NCI-H128 (cell line): Measurements from ENCODE around the gene CHRD.

Experiments
- DNase-seq: peaks from one replicate; lab custom pipeline; 2025; ENCODE audit not compliant: unreplicated experiment; lab: John Stamatoyannopoulos, UW

The CHRD gene

DNA sequence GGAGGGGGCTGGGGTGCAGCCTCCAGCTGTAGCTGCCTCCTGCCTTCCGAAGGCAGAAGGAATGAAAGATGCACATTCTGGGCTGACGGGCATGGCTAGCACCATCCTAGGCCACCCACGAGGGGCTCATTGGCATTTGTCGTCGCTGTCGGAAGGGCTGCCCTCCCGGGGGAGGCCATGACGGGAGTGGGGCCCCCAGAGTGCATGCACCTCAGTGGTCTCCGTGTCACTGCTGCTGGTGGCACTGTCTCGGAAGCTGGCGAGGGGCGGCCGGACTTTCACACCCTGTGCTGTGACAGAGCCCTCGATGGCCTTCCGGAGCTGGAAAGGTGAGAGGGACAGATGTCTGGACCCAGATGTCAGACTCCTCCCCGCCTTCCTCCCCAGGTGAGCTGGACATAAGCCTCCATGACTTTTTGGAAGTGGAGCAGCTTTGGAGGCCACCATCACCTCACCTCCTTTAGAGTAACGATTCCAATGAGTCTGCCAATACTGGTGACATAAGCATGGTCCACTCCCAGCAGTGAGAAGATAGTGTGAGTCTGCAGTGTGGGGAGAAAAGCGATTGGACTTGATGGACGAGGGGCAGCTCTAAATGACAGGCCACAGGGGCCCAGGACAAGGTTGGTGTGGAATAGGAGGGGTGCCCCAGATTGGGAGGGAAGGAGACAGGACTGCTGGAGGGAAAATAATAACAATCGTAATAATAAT is 33.2 kb upstream of the CHRD start:
- DNase-seq, result no peak

DNA sequence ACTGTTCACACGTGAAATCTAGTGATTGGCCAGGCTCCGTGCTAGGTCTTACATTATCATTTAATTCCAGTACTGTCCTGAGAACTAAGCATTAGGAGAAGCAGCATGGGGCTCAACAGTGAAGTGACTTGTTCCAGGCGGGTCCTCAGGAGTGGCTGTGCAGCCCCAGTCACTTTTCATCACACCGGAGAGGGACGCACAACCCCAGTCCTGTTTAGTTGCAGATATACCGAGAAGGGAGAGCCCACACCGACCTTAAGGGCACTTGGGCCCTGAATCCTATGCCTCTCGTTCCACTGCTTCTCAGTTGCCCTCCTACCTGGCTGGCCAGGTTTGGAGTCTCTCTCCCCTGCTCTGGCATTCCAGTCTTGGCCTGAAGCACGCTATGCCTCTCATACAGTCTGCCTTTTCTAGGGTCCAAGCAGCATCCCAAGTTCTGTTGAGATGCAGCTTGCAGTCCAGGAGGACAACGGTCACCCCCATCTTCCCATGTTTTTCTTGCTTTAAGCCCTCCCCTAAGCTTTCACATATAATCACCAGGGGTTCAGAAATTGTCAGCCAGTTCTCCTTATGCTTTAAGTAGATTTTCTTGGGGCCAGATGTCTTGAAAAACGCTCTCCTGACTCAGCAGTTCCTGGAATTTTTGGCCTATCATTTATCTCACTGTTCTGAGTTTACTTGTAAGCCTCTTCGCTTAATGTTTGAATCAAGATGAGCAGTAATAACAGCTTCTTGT is 32.4 kb upstream of the CHRD start:
- no peak for DNase-seq

DNA sequence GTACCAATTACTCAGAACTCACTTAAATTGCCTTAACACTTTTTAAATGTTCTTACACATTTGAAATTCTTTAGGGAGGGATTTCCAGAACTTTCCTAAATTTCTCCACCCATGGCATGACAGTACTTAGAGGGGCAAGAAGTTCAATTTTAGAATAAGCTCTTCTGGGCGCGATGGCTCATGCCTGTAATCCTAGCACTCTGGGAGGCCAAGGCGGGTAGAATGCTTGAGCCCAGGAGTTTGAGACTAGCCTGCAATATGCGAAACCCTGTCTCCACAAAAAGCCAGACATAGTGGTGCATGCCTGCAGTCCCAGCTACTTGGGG is 31.8 kb upstream of the CHRD start:
- DNase-seq, result no peak

DNA sequence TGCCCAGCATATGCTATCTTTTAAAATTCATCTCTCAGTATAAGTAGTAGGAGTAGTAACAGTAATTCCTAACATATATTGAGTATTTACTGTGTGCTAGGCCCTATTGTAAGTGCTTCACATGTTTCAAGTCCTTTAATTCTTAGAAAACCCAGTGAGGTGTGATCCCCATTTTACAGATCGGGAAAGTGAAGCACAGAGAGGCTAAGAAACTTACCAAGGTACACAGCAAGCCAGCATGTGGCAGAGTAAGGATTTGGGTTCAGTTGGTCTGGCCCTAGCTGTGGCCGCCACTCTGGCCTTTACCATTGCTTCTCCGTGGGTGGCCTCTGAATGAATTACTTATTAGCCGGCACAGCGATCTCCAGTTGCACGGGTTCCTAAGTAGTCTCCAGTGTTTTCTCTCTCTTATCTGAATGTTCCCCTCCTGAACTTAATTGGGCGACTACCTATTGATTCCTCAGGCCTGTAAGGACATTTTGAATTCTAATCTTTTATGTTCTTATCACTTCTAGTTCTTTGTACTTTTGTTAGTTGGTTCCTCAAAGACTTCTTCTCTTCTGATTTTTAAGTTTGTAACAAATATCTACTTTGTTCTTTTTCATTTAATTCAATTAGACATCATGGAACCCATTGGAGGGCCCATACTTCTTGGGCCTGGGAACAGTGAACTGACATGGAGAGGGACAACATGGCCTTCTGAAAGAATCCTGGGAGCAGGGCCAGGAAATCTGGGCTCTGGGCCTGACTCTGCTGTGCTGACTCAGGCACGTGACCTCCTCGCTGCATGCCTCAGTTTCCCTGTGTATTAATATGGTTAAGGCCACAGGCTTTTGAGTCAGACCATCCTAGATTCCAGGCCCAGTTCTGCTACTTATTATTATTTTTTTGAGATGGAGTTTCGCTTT is 30.0 kb upstream of the CHRD start:
- DNase-seq, result no peak

DNA sequence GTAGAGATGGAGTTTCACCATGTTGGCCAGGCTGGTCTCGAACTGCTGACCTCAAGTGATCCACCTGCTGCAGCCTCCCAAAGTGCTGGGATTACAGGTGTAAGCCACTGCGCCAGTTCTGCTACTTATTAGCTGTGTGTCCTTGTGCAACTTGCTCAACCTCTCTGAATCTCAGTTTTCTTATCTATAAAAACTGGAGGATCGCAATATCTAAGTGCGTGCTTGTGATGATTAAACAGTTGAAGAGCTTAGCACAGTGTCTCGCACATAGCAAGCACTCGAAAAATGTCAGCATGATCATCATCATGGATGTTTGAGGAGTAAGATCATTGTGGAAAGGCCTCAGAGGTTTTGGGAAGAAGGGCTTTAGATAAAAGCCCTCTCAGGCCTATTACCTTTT is 29.2 kb upstream of the CHRD start:
- no peak for DNase-seq

DNA sequence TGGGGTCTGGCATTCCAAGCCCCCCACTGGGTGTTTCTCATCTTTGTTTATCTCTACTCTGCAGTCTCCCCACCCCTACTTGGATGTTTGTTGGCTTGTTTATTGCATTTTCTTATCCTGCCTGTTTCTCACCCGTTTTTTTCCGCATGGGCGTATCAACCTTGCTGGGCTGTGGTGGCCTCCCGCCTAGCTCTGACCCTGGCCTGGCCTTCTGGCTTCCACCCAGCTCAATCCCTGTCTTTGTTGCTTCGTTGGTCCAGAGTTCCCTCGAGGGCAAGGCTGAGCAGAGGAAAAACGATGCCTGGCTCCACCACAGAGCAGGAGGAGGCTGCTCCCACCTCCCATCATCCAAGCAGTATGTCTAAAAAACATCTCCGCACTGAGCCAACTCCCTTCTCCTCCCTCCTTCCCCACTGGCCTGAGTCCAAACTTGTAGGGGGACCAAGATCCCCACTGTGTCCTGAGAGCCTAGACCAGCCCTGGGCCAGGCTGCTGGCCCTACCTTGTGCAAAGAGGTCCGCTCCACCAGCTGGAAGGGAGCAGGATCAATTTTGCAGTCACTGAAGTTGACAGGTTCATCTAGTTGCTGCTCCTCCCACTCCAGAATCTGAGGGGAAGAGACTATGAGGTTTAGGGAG is 28.2 kb upstream of the CHRD start:
- DNase-seq, result no peak

DNA sequence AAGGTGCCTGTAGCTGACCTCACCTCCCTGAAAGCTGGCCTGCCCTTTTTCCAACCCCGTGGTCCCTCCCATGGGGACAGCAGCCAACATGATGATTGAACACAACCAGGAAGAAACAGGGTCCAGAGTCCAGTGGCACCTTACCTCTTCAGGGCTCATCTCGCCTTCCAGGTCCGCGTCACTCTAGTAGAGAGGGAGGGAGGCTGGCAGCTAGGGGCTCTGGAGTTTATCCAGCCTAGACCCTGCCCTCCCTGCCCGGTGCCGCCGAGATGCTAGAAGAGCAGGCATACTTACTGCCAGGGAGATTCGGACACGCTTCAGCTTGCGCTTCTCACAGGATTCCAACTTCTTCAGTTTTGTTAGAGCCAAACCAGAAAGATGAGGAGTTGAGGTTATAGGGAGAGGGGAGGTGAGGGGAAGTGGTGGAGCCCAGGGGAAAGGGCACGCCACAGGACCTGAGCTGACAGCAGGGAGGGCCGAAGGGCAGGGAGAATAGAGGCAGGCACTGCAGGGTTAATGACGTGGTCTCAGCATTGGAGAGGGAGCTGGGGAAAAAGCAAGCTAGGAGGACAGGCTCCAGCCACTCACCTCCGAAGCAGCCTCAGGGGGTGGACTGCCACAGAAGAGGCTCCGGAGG is 27.6 kb upstream of the CHRD start:
- no peak for DNase-seq

DNA sequence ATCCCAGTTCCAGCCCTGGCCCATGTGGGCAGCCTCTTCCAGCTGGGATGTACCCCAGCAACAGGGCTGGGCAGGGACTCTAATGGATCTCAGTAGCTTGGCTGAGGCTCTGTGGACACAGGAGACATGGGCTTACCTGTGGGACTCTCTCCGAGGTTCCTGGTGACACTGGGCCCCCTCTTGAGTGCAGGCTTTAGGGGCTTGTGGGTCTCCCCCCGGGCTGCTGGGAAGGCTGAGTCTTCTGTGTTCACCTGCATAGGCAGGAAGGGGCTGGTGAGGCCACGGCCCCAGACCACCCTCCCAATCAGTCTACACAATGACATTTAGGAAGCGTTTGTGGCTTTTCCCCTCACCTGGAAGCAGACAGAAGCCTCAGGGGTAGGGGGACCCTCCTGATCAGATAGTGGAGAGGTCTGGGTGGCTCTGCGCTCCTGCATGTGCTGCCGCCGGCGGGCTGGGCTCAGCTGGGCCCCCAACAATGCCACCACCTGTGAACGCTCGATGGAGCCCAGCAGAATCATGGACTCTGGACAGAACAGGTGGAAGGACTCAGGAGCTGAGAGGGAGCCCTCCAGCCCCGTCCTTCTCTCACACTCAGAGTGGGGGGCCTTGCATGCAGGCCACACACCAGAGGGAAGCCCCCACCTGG is 26.8 kb upstream of the CHRD start:
- DNase-seq, result no peak

DNA sequence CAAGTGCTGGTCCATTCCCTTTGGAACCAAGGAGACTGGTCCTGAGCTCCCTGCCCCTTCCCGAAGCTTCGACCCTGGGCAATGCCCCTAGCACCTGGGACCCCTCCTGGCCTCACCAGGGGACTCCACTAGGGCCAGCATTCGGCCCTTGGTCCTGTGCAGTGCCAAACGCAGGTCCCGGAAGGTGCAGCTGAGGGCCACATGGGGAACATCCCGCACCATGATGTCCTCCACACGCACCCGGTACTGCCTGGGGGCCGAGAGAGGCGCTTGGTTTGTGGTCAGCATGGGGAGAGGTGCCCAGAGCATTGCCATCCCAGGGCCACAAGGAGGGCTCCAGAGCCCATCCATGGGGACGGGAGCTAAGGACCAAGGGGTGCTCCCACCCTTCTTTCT is 26.3 kb upstream of the CHRD start:
- DNase-seq, result no peak

DNA sequence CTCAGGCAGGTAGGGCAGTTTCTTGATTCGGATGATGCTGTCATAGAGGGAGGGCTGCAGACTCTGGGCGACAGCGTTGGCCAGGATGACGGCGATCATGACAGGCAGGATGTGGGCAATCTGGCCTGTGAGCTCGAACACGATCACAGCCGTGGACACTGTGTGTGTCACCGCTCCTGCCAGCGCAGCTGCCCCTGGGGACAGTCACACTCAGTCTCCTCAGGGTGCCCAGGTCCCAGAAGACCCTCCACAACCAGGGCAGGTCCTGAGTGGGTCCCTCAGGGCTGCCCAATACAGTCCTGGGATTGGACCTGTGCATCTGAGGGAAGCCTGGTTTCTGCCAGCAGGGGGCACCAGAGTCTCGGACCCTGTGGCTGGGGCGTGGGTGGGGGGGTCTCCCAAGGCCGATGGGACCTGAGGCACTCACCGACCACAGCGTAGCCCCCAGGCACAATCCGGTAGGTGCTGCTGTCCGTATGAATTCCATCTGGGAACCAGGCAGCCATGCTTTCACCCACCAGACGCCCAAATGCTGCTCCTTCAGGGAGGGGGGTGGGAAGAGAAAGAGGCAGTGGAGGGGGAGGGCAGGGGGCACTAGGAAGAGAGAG is 25.6 kb upstream of the CHRD start:
- no peak for DNase-seq

DNA sequence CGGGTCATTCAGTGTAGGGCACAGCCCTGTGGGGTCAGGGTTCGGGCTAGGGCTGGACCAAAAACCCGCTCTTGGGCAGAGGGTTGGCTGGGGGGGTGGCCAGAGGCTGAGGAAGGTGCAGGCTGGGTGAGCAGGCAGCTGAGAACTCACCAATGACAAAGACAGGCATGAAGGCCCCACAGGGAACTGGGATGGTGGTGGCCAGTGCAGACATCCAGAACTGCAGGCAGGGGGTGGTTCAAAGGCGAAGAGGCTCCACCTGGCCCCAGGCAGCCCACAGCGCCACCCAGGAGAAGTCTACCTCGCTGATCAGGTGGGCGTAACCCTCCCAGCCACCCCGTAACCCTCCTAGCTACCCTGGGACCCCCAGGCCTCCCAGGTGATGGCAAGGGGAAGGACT is 25.1 kb upstream of the CHRD start:
- no peak for DNase-seq

DNA sequence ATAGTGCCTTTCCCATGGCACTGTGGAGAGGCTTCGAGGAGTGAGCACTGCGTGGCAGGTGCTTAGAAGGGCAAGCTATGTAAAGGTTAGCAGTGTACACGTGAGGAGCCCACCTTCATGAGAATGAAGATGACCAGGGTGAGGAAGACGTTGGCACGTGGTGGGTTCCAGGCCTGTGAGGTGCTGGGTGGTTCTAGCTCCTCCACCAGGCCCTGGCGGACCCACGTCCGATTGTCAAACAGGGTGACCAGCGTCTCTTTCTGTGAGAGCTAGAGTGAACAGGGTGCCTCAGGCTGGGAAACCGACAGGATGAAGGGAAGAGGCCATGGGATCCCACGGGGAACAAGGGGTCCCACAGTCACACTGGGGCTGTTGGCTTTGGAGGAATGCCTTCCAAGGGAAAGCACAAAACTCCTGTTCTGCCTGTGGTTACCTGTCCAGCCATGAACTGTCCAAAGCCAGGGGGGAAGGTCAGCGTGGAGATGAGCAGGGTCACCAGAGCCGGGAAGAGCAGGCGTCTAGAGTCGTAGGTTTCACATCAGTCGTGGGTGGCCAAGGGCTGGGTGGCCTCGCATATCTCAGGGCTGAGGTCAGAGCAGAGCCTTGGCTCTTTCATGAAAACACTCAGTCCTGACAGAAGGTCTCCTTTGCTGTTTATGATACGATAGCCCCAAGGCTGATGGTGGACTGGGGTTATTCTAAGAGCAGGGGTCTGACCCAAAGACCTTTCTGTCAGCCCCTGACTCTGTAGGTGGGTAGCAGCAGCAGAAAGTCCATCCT is 24.4 kb upstream of the CHRD start:
- DNase-seq, result no peak

DNA sequence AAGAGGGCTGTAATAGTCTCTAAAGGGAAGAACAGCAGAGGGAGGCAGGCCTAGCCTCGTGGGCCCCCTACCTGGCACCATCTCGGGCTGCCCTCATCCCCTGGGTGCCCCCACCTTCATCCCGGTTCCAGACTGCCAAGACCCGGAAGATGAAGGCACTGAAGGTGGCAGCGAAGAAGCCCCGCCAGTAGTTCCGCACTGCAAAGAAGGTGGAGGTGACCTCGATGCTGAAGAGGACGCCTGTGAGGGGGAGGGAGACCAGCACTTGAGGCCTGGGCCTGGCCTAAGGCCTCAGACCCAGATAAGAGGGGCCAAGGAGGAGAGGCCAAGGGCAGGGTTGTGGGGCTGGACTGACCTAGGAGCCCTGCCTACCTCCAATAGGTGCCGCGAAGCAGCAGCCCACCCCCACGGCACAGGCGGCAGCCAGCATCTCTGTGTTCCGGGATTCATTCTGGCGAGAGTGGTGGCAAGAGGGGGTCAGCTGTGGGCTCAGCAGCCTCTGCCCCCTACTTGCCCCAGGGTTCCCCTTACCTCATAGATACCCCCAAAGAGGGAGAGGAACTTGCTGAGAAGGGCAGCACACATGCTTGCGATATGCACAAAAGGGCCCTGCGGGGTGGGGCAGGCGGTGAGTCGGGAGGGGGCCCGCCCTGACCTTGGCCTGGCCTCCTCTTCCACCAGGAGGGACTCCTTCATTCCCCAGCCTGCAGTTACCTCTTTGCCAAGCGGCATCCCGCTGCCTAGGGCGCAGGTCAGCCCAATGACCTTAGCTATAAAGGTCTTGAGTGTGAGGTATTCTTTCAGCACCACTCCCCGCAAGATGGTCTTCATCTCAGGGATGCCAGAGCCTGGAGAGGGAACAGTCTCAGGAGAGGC is 22.4 kb upstream of the CHRD start:
- DNase-seq, result no peak

DNA sequence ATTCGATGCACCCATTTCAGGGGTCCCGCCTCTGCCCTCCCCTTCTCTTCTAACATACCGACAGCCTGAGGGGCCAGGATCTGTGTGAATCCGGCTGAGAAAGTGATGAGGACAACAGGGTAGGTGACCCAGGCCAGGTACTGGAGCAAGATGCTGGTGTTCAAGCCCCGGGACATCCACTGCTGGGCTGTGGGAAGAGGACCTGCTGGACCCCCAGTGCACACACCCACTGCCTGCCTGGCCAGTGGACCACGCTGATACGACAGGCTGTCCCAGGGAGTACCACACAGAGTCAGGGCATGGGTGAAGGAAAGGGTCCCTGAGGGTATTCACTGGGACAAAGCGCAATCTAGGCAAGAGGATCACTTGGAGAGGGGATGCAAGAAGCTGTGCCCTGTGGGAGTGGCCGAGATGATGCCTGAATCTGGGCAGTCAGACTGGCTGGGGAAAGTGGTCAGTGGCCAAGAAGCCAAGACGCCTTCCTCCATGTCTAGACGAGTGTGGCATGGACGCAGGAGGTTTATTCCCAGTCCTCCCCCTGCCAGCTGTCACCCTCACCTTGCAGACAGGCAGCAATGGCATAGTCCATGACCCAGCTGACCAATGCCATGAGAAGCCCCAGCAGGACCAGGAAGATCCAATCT is 21.6 kb upstream of the CHRD start:
- DNase-seq, result no peak

DNA sequence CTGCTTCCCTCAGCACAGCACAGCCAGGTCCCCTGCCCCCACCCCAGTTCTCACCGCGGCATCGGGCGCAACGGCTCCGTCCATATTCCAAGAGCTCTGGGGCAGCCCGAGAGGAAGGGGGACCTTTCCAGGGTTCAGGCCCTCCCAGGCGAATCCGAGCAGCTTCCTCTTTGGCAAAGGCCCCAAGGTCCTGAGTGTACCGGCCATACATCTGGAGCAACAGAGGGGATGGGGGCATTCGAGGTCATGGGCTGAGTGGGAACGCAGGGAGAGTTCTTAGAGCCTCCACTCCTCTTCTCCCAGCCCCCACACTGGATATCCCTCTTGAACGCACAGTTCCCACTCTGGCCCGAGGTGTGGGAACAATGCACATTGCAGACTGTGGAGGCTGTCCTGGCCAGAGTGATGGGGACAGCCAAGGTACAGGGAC is 20.9 kb upstream of the CHRD start:
- DNase-seq, result no peak

DNA sequence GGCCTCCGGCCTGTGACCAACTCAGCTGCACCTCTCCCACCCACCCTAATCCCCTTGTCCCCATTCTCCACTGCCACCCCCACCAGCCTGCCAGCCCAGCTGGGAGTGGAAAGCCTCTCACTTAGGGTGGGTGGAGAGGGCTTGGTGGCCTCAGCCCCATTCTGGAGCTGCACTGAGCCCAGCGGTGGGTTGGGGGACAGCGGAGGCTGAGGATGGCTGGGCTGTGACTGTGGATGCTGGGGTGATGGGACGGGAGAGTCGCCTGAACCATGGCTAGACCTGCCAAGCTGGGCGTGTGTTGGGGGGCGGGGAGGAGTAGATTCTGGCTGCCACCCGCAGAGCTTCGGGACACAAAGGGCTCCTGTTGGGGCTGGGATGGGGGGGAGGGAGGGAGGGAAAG is 20.2 kb upstream of the CHRD start:
- no peak for DNase-seq

DNA sequence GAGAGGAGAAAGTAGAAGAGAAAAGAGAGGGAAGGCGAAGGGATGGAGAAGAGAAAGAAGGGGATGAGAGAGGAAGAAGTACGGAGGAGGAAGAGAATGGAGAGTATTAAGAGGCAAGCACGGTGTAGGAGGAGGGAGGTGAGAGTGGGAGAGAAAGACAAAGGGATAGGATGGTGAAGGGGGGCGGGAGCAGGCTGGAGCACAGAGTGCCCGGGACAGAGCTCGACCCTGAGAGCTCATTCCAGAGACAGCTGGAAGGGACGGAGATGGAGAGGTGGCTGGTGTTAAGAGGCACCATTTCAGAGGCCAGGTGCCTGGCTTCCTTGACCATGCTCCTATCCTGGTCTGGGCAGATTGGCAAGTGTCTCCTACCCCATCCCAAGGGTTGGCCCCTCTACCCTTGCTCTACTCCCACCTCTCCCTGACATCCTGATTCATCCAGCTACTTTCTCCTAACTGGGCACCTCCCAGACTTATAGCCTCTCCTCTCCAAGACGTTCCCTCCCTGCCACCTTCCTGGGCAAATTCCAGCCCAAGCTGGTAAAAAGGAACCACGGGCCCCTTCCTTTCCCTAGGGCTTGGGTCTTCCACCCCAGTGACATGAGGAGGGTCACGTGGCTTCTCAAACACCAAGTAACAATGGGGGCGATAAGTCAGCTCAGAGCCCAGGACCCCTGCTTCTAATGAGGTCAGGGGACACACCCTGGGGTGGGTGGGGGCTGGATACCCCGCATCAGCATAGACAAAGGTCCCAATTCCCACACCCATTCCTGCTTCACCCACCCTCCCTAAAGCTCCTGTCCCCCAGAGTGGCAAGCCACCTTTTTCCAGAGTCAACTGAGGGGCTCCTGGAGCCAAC is 19.6 kb upstream of the CHRD start:
- DNase-seq, result no peak
